B cell (primary cell): ENCODE results near the gene DPP10. TPM values are rescaled to one million over a fixed set of nuclear protein-coding genes. Genes with fewer than 3 reads are reported as not detected.

Experiments
- ATAC-seq: fragments of 200-7000 bp; cut with Tn5 transposase; one replicate; pipeline ENCODE4 v1.10.0; 2021; ENCODE audit warnings: low read depth, mild to moderate bottlenecking, moderate number of reproducible peaks, moderate library complexity
- CTCF ChIA-PET: fragments of 350-600 bp; sonication (Branson Sonifier 250); formaldehyde crosslinking; loops from one replicate; lab custom pipeline; 2021; ENCODE audit warnings: antibody characterized with exemption, inconsistent platforms; lab: Charles Lee
- POLR2A ChIA-PET: fragments of 350-600 bp; sonication (Branson Sonifier 250); formaldehyde crosslinking; loops from one replicate; lab custom pipeline; 2021; ENCODE audit warnings: antibody characterized with exemption; lab: Charles Lee
- DNase-seq: peaks from one replicate; pipeline ENCODE4 v3.0.0; 2013
- H2AFZ ChIP-seq: 2 replicates; pipeline ENCODE4 v1.6.1; 2012; ENCODE audit warnings: mild to moderate bottlenecking, low read depth, low read length; ENCODE audit not compliant: insufficient read depth, poor library complexity, severe bottlenecking
- H3K27ac ChIP-seq, 2 donors: 1 replicate in 1 of 2; 2 replicates in 1 of 2; pipeline ENCODE4 v1.5.1; 2012 to 2013; ENCODE audit warnings: low read length in 2 of 2, mild to moderate bottlenecking in 2 of 2, moderate library complexity in 1 of 2
- H3K27me3 ChIP-seq, 4 experiments: fragments of 200-600 bp in 1 of 4; sonication (generic) in 1 of 4; replicated peaks in 1 of 4; 1 replicate in 2 of 4; 2 replicates in 2 of 4; pipeline versions ENCODE4 v1.6.1 to v1.7.0; 2013 to 2016; ENCODE audit warnings: low read length in 3 of 4, mild to moderate bottlenecking in 2 of 4, mixed read lengths in 1 of 4, moderate library complexity in 1 of 4; ENCODE audit not compliant: insufficient read depth in 4 of 4, control insufficient read depth in 3 of 4; ENCODE audit errors: control extremely low read depth in 1 of 4
- H3K36me3 ChIP-seq, 2 experiments: replicated peaks in 1 of 2; 1 replicate in 1 of 2; 2 replicates in 1 of 2; pipeline versions ENCODE4 v1.6.1 to v1.7.1; 2013; ENCODE audit warnings: low read length in 1 of 2; ENCODE audit not compliant: insufficient read depth in 2 of 2, control insufficient read depth in 1 of 2; ENCODE audit errors: control extremely low read depth in 1 of 2, extremely low read depth in 1 of 2
- H3K4me1 ChIP-seq, 2 donors: fragments of 200-600 bp in 1 of 2; sonication (generic) in 1 of 2; 1 replicate in 1 of 2; 2 replicates in 1 of 2; pipeline versions ENCODE4 v1.5.1 to v1.6.1; 2013 to 2017; ENCODE audit warnings: low read length in 2 of 2; ENCODE audit not compliant: control insufficient read depth in 2 of 2, insufficient read depth in 2 of 2
- H3K4me2 ChIP-seq: replicated peaks from 2 replicates; pipeline ENCODE3; 2012; ENCODE audit warnings: mild to moderate bottlenecking, low read depth, low read length; ENCODE audit not compliant: poor library complexity, severe bottlenecking
- H3K4me3 ChIP-seq, 5 experiments: fragments of 200-600 bp in 1 of 5; sonication (generic) in 1 of 5; 1 replicate in 3 of 5; 2 replicates in 2 of 5; pipeline versions ENCODE4 v1.5.1 to v1.7.0; 2011 to 2016; ENCODE audit warnings: low read length in 4 of 5, mild to moderate bottlenecking in 4 of 5, low read depth in 2 of 5, control low read depth in 1 of 5, moderate library complexity in 1 of 5; ENCODE audit not compliant: insufficient read depth in 1 of 5; ENCODE audit errors: control extremely low read depth in 1 of 5, extremely low read depth in 1 of 5
- H3K79me2 ChIP-seq: fragments of 200-600 bp; sonication (generic); one replicate; pipeline ENCODE4 v1.6.0; 2016; ENCODE audit warnings: low read length; ENCODE audit not compliant: control insufficient read depth, insufficient read depth
- H3K9ac ChIP-seq: fragments of 200-600 bp; sonication (generic); 2 replicates; pipeline ENCODE4 v1.6.1; 2017; ENCODE audit warnings: mild to moderate bottlenecking, low read length, moderate library complexity
- H3K9me3 ChIP-seq, 3 donors: one replicate each; pipeline versions ENCODE4 v1.6.1 to v1.7.1; 2013; ENCODE audit warnings: low read length in 2 of 3; ENCODE audit not compliant: control insufficient read depth in 2 of 3, insufficient read depth in 1 of 3; ENCODE audit errors: control extremely low read depth in 1 of 3
- H4K20me1 ChIP-seq: 2 replicates; pipeline ENCODE4 v1.6.0; 2012; ENCODE audit warnings: mild to moderate bottlenecking, low read length; ENCODE audit not compliant: insufficient read depth, control insufficient read depth, poor library complexity, severe bottlenecking
- H3K27ac Mint-ChIP-seq: one replicate; pipeline ENCODE4 v1.8.0; 2021; ENCODE audit warnings: mixed read lengths
- H3K27me3 Mint-ChIP-seq: one replicate; pipeline ENCODE4 v1.8.0; 2021; ENCODE audit warnings: mixed read lengths
- H3K4me1 Mint-ChIP-seq: one replicate; pipeline ENCODE4 v1.8.0; 2021; ENCODE audit warnings: mixed read lengths
- H3K4me3 Mint-ChIP-seq: one replicate; pipeline ENCODE4 v1.8.0; 2021; ENCODE audit warnings: mixed read lengths
- H3K9me3 Mint-ChIP-seq: one replicate; pipeline ENCODE4 v1.8.0; 2022; ENCODE audit warnings: mixed read lengths; ENCODE audit not compliant: insufficient read depth
- EZH2 ChIP-seq: IDR thresholded peaks from 2 replicates; pipeline ENCODE4 v1.6.1; 2012; ENCODE audit warnings: borderline replicate concordance, low read depth, mild to moderate bottlenecking, moderate library complexity, low read length; ENCODE audit not compliant: insufficient read depth, poor library complexity, severe bottlenecking
- WGBS: methylation state at CpG from one replicate; pipeline ENCODE4 v1.1.5; 2013; ENCODE audit warnings: missing lambda C conversion rate; ENCODE audit not compliant: insufficient coverage; 5-methylcytosine and 5-hydroxymethylcytosine counted together
- intact Hi-C: fragments of 100-400 bp; cut with micrococcal nuclease; formaldehyde crosslinking; loops from one replicate; pipeline ENCODE4 v1.10.0; 2022
- polyA plus RNA-seq: library from polyadenylated mRNA; depleted of rRNA; stranded (reverse); fragments of >200 nt; gene quantifications from 2 replicates; pipeline ENCODE4 v1.2.3, GENCODE V29; 2012
- total RNA-seq, 2 donors: library from RNA; stranded (reverse); fragments of 120-200 nt in 1 of 2; gene quantifications; 1 replicate in 1 of 2; 2 replicates in 1 of 2; pipeline versions ENCODE4 v1.2.3 to v1.2.4, GENCODE V29; 2013 to 2022
- TF ChIP-seq, protein P1 (sequence below): fragments of 200-600 bp; IDR thresholded peaks from one replicate; pipeline ENCODE4 v1.8.0; 2022; ENCODE audit warnings: antibody characterized with exemption, mild to moderate bottlenecking

The DPP10 gene
- total and polyA plus RNA-seq, 2 donors (not counting 1 experiment from before 2014, with no cell fraction given): not detected

- Histone ChIP-seq H4K20me1 (no peaks in the 10 kb centered on the region), H3K4me3 (no peak overlapping the region), H3K4me2 (no peak overlapping the region), H3K79me2 (no peaks in the 10 kb centered on the region), H3K9me3 (no peaks in the 10 kb centered on the region), H3K27ac (no peak overlapping the region), H3K27me3 (no peaks in the 10 kb centered on the region), H3K36me3 (no peaks in the 10 kb centered on the region), H2AFZ (no peak overlapping the region), H3K4me1 (no peaks in the 10 kb centered on the region), H3K9ac (no peak overlapping the region)
- ChIA-PET CTCF (no interaction called here), POLR2A (no interaction called here)
- Mint-ChIP-seq H3K4me1 (no peaks in the 10 kb centered on the region), H3K4me3 (no peak overlapping the region), H3K27ac (no peak overlapping the region), H3K27me3 (no peaks in the 10 kb centered on the region), H3K9me3 (no peaks in the 10 kb centered on the region)
- no peak for TF ChIP-seq EZH2
- TF ChIP-seq, protein P1, sequence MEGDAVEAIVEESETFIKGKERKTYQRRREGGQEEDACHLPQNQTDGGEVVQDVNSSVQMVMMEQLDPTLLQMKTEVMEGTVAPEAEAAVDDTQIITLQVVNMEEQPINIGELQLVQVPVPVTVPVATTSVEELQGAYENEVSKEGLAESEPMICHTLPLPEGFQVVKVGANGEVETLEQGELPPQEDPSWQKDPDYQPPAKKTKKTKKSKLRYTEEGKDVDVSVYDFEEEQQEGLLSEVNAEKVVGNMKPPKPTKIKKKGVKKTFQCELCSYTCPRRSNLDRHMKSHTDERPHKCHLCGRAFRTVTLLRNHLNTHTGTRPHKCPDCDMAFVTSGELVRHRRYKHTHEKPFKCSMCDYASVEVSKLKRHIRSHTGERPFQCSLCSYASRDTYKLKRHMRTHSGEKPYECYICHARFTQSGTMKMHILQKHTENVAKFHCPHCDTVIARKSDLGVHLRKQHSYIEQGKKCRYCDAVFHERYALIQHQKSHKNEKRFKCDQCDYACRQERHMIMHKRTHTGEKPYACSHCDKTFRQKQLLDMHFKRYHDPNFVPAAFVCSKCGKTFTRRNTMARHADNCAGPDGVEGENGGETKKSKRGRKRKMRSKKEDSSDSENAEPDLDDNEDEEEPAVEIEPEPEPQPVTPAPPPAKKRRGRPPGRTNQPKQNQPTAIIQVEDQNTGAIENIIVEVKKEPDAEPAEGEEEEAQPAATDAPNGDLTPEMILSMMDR: no peak
- DNase-seq (no peak), ATAC-seq (no peak)
- WGBS: no CpG with 5 or more reads among the region's 1 CpG
- intact Hi-C loops: no loop called here
These were observed 848.0 kb downstream of the DPP10 start for GRCh38 chr2:115290478-115290877.

DNA sequence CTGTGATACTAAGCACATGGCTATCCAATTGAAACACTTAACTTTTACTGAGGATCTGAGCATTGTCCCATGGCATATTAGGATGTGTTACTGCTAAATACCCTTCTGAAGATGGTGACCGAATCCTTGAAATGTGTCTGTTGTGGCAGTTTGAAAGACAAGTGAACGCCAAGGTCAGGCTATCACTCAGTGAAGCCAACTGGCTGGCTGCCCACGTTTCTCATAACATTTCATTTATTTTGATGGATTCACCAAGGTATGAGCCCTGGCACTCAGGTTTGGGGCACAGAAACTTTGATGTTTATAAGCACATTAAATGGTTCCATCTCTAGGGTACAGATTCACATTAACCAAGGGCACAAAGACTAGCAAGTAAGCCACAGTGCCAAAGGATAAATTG, 850.3 kb downstream of the DPP10 start:
- Histone ChIP-seq H3K36me3 (no peaks in the 10 kb centered on the region), H3K4me2 (no peak overlapping the region), H3K79me2 (no peaks in the 10 kb centered on the region), H2AFZ (no peak overlapping the region), H3K9ac (no peak overlapping the region), H3K27me3 (no peaks in the 10 kb centered on the region), H3K9me3 (no peaks in the 10 kb centered on the region), H4K20me1 (no peaks in the 10 kb centered on the region), H3K27ac (no peak overlapping the region), H3K4me3 (no peak overlapping the region), H3K4me1 (no peaks in the 10 kb centered on the region)
- Mint-ChIP-seq H3K27ac (no peak overlapping the region), H3K9me3 (no peaks in the 10 kb centered on the region), H3K4me3 (no peak overlapping the region), H3K4me1 (no peaks in the 10 kb centered on the region), H3K27me3 (no peaks in the 10 kb centered on the region)
- intact Hi-C loops: no loop called here
- ATAC-seq: no peak
- ChIA-PET POLR2A (no interaction called here), CTCF (no interaction called here)
- no peak for TF ChIP-seq EZH2
- WGBS: 100% methylated on average over 2 of the region's 3 CpGs
- DNase-seq: no peak
